Peyer's patch (tissue), 4 donors: ENCODE measurements around the gene VCL. TPM values are rescaled to one million over a fixed set of nuclear protein-coding genes. Genes with fewer than 3 reads are reported as not detected.
A peak's percentile ranks its signal among the peaks of the same experiment; 100 is the strongest.
"Not testable (repeated sequence)": the region's sequence is repeated elsewhere in the genome, so short reads cannot be mapped to it uniquely, and the experiment has no call there.

Source experiments
- DNase-seq, 3 donors: peaks; one replicate each; pipeline ENCODE4 v3.0.0-alpha.2; 2017 to 2019
- H3K27ac ChIP-seq, 4 donors: fragments of 200-600 bp; sonication (generic); one replicate each; pipeline ENCODE4 v1.5.1; 2016 to 2019
- H3K27me3 ChIP-seq, 2 donors: fragments of 200-600 bp; sonication (generic); one replicate each; pipeline ENCODE4 v1.5.1; 2019
- H3K36me3 ChIP-seq, 3 donors: fragments of 200-600 bp; sonication (generic); one replicate each; pipeline ENCODE4 v1.5.1; 2016 to 2019
- H3K4me1 ChIP-seq, 4 donors: fragments of 200-600 bp; sonication (generic); one replicate each; pipeline ENCODE4 v1.5.1; 2016 to 2019
- H3K4me3 ChIP-seq, 4 donors: fragments of 200-600 bp; sonication (generic); 1 replicate in 3 of 4; 2 replicates in 1 of 4; pipeline ENCODE4 v1.5.1; 2016 to 2019; ENCODE audit warnings: mild to moderate bottlenecking in 1 of 4
- H3K9me3 ChIP-seq, 4 donors: fragments of 200-600 bp; sonication (generic); one replicate each; pipeline ENCODE4 v1.5.1; 2016 to 2019; ENCODE audit warnings: mild to moderate bottlenecking in 1 of 4
- POLR2A ChIP-seq, 2 donors: fragments of 450-650 bp; IDR thresholded peaks; one replicate each; pipeline ENCODE4 v1.5.1; 2017; ENCODE audit warnings: antibody characterized with exemption in 2 of 2, mild to moderate bottlenecking in 2 of 2, moderate library complexity in 2 of 2
- total RNA-seq, 4 donors: library from RNA; depleted of rRNA; stranded (reverse); fragments of >200 nt; gene quantifications; one replicate each; pipeline ENCODE4 v1.1.0, GENCODE V29; 2016
- TF ChIP-seq, protein P1 (sequence below), 6 experiments: fragments of 450-650 bp in 4 of 6; fragments of 200-600 bp in 2 of 6; sonication (generic) in 1 of 6; IDR thresholded peaks; one replicate each; pipeline ENCODE4 v1.5.1; 2017 to 2019; ENCODE audit warnings: antibody characterized with exemption in 6 of 6, mild to moderate bottlenecking in 3 of 6, moderate library complexity in 1 of 6

The VCL gene
- total RNA-seq, 4 donors from 2014 or later: 36.3 to 103 (median 61.4) TPM

DNA sequence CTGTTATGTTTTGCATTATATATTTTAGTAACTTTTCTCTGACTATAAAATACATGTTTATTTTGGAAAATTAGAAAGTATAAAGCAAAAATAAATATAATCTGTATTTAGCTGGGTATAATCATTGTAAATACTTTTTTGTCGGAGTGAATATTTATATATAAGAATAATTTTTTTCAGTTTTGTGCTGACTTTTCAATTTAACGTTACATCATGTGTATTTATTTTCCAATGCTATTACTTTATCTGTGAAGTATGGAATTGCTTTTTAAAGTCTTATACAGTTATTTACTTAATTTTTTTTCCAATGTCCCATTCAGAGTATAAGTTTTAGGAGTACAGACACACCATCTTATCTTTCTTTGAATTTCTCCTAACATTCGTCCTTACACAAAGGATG is 137.5 kb downstream of the VCL start:
- Histone ChIP-seq H3K27ac (no peak overlapping the region), H3K4me3 (no peak overlapping the region), H3K36me3 (peaks cover 0 to 81% (median 0%) of the 10 kb centered on the region in 3 donors), H3K4me1 (no peaks in the 10 kb centered on the region), H3K27me3 (no peaks in the 10 kb centered on the region), H3K9me3 (no peaks in the 10 kb centered on the region)
- DNase-seq: no peak
- TF ChIP-seq, protein P1, sequence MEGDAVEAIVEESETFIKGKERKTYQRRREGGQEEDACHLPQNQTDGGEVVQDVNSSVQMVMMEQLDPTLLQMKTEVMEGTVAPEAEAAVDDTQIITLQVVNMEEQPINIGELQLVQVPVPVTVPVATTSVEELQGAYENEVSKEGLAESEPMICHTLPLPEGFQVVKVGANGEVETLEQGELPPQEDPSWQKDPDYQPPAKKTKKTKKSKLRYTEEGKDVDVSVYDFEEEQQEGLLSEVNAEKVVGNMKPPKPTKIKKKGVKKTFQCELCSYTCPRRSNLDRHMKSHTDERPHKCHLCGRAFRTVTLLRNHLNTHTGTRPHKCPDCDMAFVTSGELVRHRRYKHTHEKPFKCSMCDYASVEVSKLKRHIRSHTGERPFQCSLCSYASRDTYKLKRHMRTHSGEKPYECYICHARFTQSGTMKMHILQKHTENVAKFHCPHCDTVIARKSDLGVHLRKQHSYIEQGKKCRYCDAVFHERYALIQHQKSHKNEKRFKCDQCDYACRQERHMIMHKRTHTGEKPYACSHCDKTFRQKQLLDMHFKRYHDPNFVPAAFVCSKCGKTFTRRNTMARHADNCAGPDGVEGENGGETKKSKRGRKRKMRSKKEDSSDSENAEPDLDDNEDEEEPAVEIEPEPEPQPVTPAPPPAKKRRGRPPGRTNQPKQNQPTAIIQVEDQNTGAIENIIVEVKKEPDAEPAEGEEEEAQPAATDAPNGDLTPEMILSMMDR (IDR thresholded peaks at IDR 0.05): no peak
- TF ChIP-seq POLR2A (IDR thresholded peaks at IDR 0.05): no peak

DNA sequence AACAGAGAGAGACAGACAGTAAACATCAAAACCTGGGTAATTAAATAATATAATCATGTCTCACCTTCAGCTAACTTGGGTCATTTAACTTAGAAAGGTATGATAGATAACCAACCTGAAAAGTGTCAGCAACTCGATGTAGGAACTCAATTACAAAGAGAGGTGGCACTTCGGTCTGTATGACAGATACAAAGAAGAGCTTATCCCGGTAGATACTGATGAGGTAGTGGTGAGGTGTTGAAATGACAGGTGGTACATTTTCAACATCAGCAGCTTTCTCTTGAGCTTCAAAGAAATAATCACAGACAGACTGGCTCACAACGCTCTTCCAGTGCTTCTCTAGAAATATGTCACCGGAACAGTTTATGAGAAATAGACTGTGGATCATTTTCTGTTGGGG is 140.1 kb downstream of the VCL start:
- Histone ChIP-seq H3K4me3 (no peak overlapping the region), H3K4me1 (no peaks in the 10 kb centered on the region), H3K36me3 (peaks cover 0 to 57% (median 0%) of the 10 kb centered on the region in 3 donors), H3K9me3 (no peaks in the 10 kb centered on the region), H3K27ac (no peak overlapping the region), H3K27me3 (no peaks in the 10 kb centered on the region)
- TF ChIP-seq, protein P1 (IDR thresholded peaks at IDR 0.05): no peak
- TF ChIP-seq POLR2A (IDR thresholded peaks at IDR 0.05): no peak
- DNase-seq: no peak

DNA sequence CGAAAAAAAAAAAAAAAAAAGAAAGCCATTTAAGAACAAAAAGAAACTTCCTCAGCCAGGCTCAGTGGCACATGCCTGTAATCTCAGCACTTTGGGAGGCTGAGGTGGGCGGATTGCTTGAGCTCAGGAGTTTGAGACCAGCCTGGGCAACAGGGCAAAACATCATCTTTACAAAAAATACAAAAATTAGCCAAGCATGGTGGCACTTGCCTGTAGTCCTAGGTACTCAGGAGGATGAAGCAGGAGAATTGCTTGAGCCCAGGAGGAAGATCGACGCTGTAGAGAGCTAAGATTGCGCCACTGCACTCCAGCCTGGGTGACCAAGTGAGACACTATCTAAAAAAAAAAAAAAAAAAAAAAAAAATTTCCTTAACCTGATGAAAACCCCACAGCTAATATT is 140.7 kb downstream of the VCL start:
- DNase-seq, H3K4me1 ChIP-seq, H3K27ac ChIP-seq, H3K27me3 ChIP-seq, H3K4me3 ChIP-seq, H3K9me3 ChIP-seq: not testable (repeated sequence)
- peaks cover 0 to 50% (median 0%) of the 10 kb centered on the region in 3 donors for H3K36me3 ChIP-seq

DNA sequence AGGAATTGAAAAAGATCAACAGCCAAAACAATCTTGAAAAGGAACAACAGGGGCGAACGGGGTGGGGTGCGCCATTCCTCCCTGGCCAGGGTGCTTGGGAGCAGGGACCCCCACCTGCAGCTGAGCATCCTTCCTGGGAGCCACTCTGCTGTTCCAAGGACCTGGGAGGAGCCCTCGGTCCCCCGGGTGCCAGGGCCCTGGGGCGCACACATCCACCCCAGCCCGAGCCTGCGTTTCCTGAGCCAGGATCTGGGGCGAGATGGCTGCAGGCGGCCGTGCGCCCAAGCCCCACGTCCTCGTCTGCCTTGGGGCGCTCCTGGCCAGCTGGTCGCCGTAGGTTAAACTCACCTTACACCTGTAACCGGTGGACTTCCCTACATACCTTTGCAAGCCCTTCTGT is 142.1 kb downstream of the VCL start:
- Histone ChIP-seq H3K27ac (no peak overlapping the region), H3K4me3 (no peak overlapping the region), H3K9me3 (no peaks in the 10 kb centered on the region), H3K27me3 (no peaks in the 10 kb centered on the region), H3K36me3 (peaks cover 0 to 37% (median 0%) of the 10 kb centered on the region in 3 donors), H3K4me1 (no peaks in the 10 kb centered on the region)
- no peak for DNase-seq
- TF ChIP-seq, protein P1 (IDR thresholded peaks at IDR 0.05): no peak
- no peak for TF ChIP-seq POLR2A (IDR thresholded peaks at IDR 0.05)

DNA sequence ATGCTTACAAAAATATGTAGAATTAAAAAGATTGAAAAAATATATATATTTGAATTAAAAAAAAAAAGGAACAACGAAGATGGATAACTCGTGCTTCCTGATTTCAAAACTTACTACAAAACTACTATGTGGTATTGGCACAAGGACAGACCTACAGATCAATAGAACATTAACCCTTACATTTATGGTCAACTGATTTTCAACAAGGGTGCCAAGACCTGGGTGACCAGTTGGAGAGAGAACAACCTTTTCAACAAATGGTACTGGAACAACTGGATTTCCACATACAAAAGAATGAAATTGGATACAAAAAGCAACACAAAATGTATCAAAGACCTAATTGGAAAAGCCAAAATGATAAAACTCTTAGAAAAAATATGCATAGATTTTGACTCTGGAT is 142.6 kb downstream of the VCL start:
- Histone ChIP-seq H3K4me3 (no peak overlapping the region), H3K36me3 (peaks cover 0 to 31% (median 0%) of the 10 kb centered on the region in 3 donors), H3K27me3 (no peaks in the 10 kb centered on the region), H3K4me1 (no peaks in the 10 kb centered on the region), H3K27ac (no peak overlapping the region), H3K9me3 (no peaks in the 10 kb centered on the region)
- TF ChIP-seq, protein P1 (IDR thresholded peaks at IDR 0.05): no peak
- TF ChIP-seq POLR2A (IDR thresholded peaks at IDR 0.05): no peak
- DNase-seq: no peak

DNA sequence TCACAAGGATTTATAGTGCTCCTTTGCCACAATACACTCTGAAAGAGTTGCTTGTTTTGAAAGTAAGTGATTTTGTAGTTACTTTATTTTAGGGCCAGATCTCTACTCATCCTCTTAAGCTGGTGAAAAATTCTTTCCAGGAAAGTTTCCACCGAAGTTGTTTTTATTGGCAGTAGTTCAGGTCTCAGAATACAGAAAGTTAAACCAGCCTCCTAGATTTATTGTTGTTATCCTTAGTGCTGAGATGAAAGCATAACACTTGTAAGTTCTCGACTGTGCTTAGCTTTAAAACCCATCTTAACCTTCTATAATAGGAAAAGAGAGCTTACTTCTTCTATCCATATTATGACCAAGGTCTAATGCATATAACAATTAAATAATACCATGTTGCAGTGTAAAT is 147.2 kb downstream of the VCL start:
- Histone ChIP-seq H3K27ac (peak overlapping the region in 1 of 4 donors; percentile 24), H3K4me1 (peaks cover 0 to 26% (median 2%) of the 10 kb centered on the region in 4 donors)
- no peak for DNase-seq

DNA sequence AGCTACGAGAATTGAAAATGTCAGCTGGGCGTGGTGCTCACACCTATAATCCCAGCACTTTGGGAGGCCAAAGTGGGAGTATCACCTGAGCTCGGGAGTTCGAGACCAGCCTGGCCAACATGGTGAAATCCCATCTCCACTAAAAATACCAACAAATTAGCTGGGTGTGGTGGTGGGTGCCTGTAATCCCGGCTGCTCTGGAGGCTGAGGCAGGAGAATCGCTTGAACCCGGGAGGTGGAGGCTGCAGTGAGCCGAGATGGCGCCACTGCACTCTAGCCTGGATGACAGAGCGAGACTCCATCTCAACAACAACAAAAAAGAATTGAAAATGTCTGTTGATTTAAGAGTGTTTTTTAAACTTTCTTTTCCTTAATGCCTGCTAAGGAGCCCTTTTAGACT is 149.1 kb downstream of the VCL start:
- not testable (repeated sequence) for H3K36me3 ChIP-seq, H3K9me3 ChIP-seq, H3K27me3 ChIP-seq, H3K27ac ChIP-seq, DNase-seq, H3K4me3 ChIP-seq
- peaks cover 0 to 26% (median 2%) of the 10 kb centered on the region in 4 donors for H3K4me1 ChIP-seq

More for the DNA sequence above, 147.2 kb downstream of the VCL start:
- TF ChIP-seq, protein P1 (IDR thresholded peaks at IDR 0.05): no peak
- TF ChIP-seq POLR2A (IDR thresholded peaks at IDR 0.05): no peak
- Histone ChIP-seq H3K4me3 (no peak overlapping the region), H3K9me3 (no peaks in the 10 kb centered on the region), H3K27me3 (no peaks in the 10 kb centered on the region), H3K36me3 (peaks cover 0 to under 1% (median 0%) of the 10 kb centered on the region in 3 donors)
